C1 segment of cervical spinal cord (tissue), 14 donors: ENCODE measurements around the gene OSBPL2.

Experiments used
- DNase-seq, 14 donors: peaks; one replicate each; lab custom pipeline; 2025; lab: John Stamatoyannopoulos, UW

OSBPL2 gene

GRCh38 chr20:62311150-62311549, 72.8 kb downstream of the OSBPL2 start:
- no peak for DNase-seq

- DNase-seq, result peak in 1 of 14 donors; percentile 32
Measured at GRCh38 chr20:62311832-62312661, 73.7 kb downstream of the OSBPL2 start.

GRCh38 chr20:62312662-62312977, 74.3 kb downstream of the OSBPL2 start:
- DNase-seq, result no peak

- no peak for DNase-seq
Measured at GRCh38 chr20:62313021-62313420, 74.7 kb downstream of the OSBPL2 start.

GRCh38 chr20:62313460-62314338, 75.4 kb downstream of the OSBPL2 start:
- DNase-seq, result no peak

GRCh38 chr20:62314339-62314638, 76.0 kb downstream of the OSBPL2 start:
- DNase-seq, result no peak

- no peak for DNase-seq
Measured at GRCh38 chr20:62314711-62315302, 76.5 kb downstream of the OSBPL2 start.

- DNase-seq, result no peak
Measured at GRCh38 chr20:62315773-62316172, 77.5 kb downstream of the OSBPL2 start.

- peak in 2 of 14 donors; percentile 28 to 85 for DNase-seq
Measured at GRCh38 chr20:62316331-62317166, 78.2 kb downstream of the OSBPL2 start.

- DNase-seq, result no peak
Measured at GRCh38 chr20:62317167-62317655, 78.9 kb downstream of the OSBPL2 start.

- DNase-seq, result peak in 1 of 14 donors; percentile 43
Measured at GRCh38 chr20:62318400-62319345, 80.4 kb downstream of the OSBPL2 start.

GRCh38 chr20:62319346-62319909, 81.1 kb downstream of the OSBPL2 start:
- DNase-seq, result no peak

GRCh38 chr20:62320581-62321354, 82.4 kb downstream of the OSBPL2 start:
- no peak for DNase-seq

GRCh38 chr20:62321521-62321948, 83.2 kb downstream of the OSBPL2 start:
- DNase-seq, result no peak

- no peak for DNase-seq
Measured at GRCh38 chr20:62321975-62322374, 83.7 kb downstream of the OSBPL2 start.

- no peak for DNase-seq
Measured at GRCh38 chr20:62322492-62323041, 84.2 kb downstream of the OSBPL2 start.

GRCh38 chr20:62323146-62323979, 85.0 kb downstream of the OSBPL2 start:
- no peak for DNase-seq
